ENCODE measurements around the gene FRMD8. TPM values are rescaled to one million over a fixed set of nuclear protein-coding genes. Genes with fewer than 3 reads are reported as not detected.
A peak's percentile ranks its signal among the peaks of the same experiment; 100 is the strongest.

The FRMD8 gene
- total RNA-seq, 4 donors from 2014 or later = 96.5 to 226 (median 128) TPM

- Histone ChIP-seq H3K36me3 (no peaks in the 10 kb centered on the region), H3K27me3 (no peaks in the 10 kb centered on the region), H3K4me1 (peaks cover 0 to 63% (median 51%) of the 10 kb centered on the region in 4 donors), H3K27ac (peak overlapping the region; percentile 94 to 99 (median 99)), H3K9me3 (no peaks in the 10 kb centered on the region), H3K4me3 (peak overlapping the region; percentile 23 to 53 (median 30))
- WGBS, 2 donors = 8 to 24% methylated on average over 5 to 6 of the region's 6 CpGs
- DNase-seq (ENCODE audit: low spot score in 2 of 2) = peak in 1 of 2 donors; percentile 33
- TF ChIP-seq POLR2A (IDR thresholded peaks at IDR 0.05) (no peak), EP300 (IDR thresholded peaks at IDR 0.05) (no peak), CTCF (IDR thresholded peaks at IDR 0.05) (no peak)
Observed at GRCh38 chr11:65381716-65382032, 4.8 kb upstream of the FRMD8 start.

GRCh38 chr11:65382033-65382803 is 4.2 kb upstream of the FRMD8 start, which contains the start of gene SLC25A45:
TSS of gene SLC25A45 (minus strand) at chr11:65382646. CDS start at chr11:65381951, 695 bp downstream.
- WGBS, 2 donors = 1 to 2% methylated on average over 15 to 20 of the region's 27 CpGs
- Histone ChIP-seq H3K27ac (peak within 1 kb of the TSS; percentile 94 to 99 (median 99)), H3K36me3 (no peaks in the 10 kb centered on the region), H3K9me3 (no peaks in the 10 kb centered on the region), H3K4me1 (peaks cover 0 to 67% (median 53%) of the 10 kb centered on the region in 4 donors), H3K27me3 (no peaks in the 10 kb centered on the region), H3K4me3 (peak within 1 kb of the TSS; percentile 26 to 53 (median 30))
- TF ChIP-seq POLR2A (IDR thresholded peaks at IDR 0.05) = peak; percentile 43 to 81
- peak; percentile 80 to 99 (median 96) for TF ChIP-seq CTCF (IDR thresholded peaks at IDR 0.05)
- TF ChIP-seq EP300 (IDR thresholded peaks at IDR 0.05) = peak; percentile 91 to 98
- peak; percentile 86 to 89 for DNase-seq (ENCODE audit: low spot score in 2 of 2)

GRCh38 chr11:65382804-65383368 is 3.6 kb upstream of the FRMD8 start:
- Histone ChIP-seq H3K4me1 (peaks cover 0 to 73% (median 59%) of the 10 kb centered on the region in 4 donors), H3K27ac (peak overlapping the region; percentile 94 to 99 (median 99)), H3K4me3 (peak overlapping the region; percentile 24 to 53 (median 30)), H3K27me3 (no peaks in the 10 kb centered on the region), H3K9me3 (no peaks in the 10 kb centered on the region), H3K36me3 (no peaks in the 10 kb centered on the region)
- DNase-seq (ENCODE audit: low spot score in 2 of 2) = no peak
- 15 to 23% methylated on average over 12 of the region's 12 CpGs for WGBS, 2 donors
- no peak for TF ChIP-seq EP300 (IDR thresholded peaks at IDR 0.05)
- TF ChIP-seq POLR2A (IDR thresholded peaks at IDR 0.05) = no peak
- TF ChIP-seq CTCF (IDR thresholded peaks at IDR 0.05) = no peak

- Histone ChIP-seq H3K4me1 (peaks cover 0 to 78% (median 66%) of the 10 kb centered on the region in 4 donors), H3K9me3 (no peaks in the 10 kb centered on the region)
Observed at GRCh38 chr11:65383778-65384177, 2.7 kb upstream of the FRMD8 start.

More at GRCh38 chr11:65383778-65384177, 2.7 kb upstream of the FRMD8 start:
- H3K27me3 ChIP-seq = no peaks in the 10 kb centered on the region
- peak overlapping the region; percentile 94 to 99 (median 99) for H3K27ac ChIP-seq
- no peak for TF ChIP-seq CTCF (IDR thresholded peaks at IDR 0.05)
- no peak for TF ChIP-seq POLR2A (IDR thresholded peaks at IDR 0.05)
- no peak for TF ChIP-seq EP300 (IDR thresholded peaks at IDR 0.05)
- DNase-seq (ENCODE audit: low spot score in 2 of 2) = no peak
- H3K36me3 ChIP-seq = peaks cover 0 to 2% (median 0%) of the 10 kb centered on the region in 3 donors
- 84 to 88% methylated on average over 6 of the region's 6 CpGs for WGBS, 2 donors
- H3K4me3 ChIP-seq = no peak overlapping the region
